GM21423 (cell line): ENCODE data around the gene VWA1.
"Not testable (repeated sequence)": the region's sequence is repeated elsewhere in the genome, so short reads cannot be mapped to it uniquely, and the experiment has no call there.

Experiments used
- ATAC-seq: cut with Tn5 transposase; IDR thresholded peaks from one replicate; pipeline ENCODE4 v1.9.1; 2021; ENCODE audit warnings: mild to moderate bottlenecking, moderate library complexity; ENCODE audit not compliant: unreplicated experiment

The VWA1 gene

DNA sequence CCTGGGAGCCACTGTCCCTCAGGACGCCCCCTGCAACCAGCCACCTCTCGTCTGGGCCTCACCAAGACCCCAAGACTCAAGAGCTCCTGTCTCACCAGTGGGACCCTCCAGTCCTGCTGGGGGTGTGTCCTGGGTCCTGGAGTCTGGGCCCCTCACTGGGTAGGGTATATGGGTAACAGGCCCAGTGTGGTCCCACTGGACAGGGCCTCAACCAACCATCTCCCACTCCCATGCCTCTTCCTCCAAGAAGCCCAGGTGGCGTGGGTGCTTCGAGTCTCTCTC lies 725 bp upstream of the VWA1 start:
- no peak for ATAC-seq

DNA sequence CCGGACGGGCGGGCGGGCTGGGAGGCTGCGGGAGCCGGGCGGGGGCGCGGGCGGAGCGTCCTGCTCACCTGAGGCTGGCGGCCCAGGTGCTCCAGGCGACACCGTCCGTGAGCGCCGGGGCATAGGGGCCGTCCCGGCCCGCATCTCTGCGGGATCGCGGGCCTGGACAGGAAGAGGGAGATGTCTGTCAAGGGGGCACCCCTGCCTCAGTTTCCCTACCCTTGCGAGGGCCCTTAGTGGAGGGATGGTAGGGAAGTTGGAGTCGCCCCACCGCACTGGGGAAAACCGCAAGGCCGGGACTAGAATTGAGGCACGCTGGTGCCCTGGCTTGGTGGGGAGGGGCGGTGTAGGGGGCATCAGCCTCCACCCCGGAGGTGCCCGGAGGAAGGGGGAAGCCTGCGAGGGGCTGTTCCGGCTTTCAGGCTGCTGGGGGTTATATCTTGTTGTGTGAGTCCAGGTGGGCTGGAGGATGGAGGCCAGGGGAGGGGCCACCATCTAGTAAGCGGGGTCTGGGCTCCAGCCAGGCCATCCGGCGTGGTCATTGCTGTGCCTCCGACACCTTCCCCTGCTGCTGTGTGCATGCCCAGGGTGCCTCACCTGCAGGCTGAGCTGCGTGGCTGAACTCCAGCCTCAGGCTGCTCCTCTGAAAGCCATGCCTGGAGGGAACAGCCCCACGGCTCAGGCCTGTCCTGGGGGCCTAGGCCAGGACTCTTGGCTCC lies 580 bp downstream of the VWA1 start:
- no peak for ATAC-seq

DNA sequence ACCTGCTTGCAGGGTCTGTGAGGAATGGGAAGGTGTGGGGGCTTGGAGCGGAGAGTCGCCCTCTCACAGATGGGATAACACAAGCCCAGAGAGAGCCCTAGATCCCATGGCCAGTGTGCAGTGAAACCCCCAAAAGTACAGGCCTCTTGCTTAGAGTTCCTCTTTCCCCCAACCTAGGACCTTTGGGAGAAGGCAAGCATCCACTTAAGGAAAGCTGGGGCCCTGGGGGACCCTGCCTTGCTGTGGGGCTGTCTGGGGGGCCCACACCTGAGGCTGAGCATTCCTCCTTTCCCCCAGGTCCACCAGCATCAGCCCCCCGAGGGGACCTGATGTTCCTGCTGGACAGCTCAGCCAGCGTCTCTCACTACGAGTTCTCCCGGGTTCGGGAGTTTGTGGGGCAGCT lies 1.1 kb downstream of the VWA1 start:
- ATAC-seq, result no peak

DNA sequence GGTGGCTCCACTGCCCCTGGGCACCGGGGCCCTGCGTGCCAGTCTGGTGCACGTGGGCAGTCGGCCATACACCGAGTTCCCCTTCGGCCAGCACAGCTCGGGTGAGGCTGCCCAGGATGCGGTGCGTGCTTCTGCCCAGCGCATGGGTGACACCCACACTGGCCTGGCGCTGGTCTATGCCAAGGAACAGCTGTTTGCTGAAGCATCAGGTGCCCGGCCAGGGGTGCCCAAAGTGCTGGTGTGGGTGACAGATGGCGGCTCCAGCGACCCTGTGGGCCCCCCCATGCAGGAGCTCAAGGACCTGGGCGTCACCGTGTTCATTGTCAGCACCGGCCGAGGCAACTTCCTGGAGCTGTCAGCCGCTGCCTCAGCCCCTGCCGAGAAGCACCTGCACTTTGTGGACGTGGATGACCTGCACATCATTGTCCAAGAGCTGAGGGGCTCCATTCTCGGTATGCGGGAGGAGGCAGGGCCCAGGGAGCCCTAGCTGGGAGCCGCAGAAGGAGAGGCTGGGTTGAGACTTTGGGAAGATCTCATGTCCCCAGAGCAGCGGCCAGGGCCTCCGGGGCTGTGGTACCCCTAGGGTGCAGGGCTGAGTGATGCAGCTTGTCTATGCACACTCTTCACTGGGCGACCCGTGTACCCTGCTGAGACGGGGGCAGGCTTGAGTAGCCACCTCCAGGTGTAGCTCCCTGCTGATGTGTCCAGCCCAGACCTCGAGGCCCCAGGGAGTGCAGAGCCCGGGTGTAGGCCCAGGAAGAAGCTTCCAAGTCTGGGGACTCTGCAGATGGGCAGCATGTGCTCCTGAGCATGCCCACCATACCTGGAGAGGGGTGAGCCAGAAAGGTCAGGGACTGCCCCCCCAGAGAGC lies 1.8 kb downstream of the VWA1 start:
- ATAC-seq, result no peak

DNA sequence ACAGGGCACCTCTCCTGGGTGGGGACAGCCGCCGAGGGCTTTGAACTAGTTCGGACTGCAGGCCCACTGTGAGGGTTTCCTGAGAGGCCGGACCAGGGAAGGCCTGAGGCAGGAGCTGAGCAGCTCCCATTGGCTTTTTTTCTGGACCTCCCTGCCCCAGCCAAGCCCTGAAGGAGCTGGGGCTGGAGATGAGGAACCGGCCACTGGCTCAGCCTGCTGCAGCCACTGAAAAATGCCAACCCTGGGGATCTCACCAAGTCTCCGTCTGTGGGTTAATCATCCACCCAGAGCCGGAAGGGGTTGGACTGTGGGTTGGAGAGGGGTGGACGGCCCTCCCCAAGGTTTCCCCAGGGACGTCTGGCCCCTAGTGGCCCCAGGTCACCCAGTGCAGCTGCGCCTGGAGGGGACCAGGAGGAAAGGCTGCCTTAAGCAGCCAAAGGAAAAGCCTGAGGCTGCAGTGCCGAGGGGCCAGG lies 2.5 kb downstream of the VWA1 start:
- ATAC-seq, result peak; percentile 62

DNA sequence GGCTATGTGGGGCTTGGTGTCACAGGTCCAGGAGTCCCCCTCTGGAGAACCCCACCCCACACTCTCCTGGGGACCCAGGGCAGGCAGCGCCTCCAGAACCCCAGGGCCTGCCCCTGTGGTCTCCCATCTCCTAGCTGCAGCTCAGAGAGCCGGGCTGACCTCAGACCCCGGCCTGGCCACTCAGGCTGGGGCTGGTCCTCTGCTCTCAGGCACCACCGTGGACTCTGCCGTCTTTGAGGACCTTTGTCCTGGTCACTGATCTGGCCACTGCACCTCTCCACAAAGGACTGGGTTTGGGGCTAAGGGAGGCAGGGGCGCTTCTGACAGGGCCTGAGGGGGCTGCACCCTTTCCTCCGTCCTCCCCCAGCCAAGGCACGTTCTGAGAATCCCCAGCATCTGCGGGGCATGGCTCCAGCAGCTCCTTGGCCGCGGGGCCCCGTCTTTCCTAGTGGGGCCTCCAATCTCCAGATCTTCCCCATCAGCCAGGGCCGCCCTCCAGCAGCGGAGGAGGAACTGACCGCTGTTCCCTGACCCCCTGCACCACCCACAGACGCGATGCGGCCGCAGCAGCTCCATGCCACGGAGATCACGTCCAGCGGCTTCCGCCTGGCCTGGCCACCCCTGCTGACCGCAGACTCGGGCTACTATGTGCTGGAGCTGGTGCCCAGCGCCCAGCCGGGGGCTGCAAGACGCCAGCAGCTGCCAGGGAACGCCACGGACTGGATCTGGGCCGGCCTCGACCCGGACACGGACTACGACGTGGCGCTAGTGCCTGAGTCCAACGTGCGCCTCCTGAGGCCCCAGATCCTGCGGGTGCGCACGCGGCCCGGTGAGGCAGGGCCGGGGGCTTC lies 3.3 kb downstream of the VWA1 start:
- no peak for ATAC-seq

DNA sequence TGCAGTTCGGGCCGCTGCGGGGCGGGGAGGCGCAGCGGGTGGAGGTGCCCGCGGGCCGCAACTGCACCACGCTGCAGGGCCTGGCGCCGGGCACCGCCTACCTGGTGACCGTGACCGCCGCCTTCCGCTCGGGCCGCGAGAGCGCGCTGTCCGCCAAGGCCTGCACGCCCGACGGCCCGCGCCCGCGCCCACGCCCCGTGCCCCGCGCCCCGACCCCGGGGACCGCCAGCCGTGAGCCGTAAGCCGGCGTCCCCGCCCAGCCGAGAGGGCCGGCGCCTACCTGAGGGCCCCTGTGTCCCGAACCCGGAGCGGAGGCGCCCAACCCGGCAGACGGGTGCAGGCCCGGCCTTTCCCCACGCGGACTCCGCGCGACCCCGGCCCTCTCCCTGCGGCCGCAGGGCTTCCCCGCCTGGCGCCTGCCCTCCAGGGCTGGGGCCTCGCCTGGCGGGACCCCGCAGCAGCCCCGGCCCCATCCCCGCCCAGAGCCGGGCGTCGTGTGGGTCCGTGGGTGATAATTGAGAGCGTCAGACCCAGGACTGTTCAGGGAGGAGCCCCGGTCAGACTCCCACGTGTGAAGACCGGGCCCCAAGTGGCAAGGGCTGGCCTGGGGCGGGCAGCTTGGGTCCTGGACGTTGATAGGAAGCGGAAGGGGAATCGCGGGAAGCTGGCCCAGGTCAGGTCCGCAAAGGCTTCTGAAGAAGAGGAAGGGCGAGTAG lies 4.2 kb downstream of the VWA1 start:
- no peak for ATAC-seq

DNA sequence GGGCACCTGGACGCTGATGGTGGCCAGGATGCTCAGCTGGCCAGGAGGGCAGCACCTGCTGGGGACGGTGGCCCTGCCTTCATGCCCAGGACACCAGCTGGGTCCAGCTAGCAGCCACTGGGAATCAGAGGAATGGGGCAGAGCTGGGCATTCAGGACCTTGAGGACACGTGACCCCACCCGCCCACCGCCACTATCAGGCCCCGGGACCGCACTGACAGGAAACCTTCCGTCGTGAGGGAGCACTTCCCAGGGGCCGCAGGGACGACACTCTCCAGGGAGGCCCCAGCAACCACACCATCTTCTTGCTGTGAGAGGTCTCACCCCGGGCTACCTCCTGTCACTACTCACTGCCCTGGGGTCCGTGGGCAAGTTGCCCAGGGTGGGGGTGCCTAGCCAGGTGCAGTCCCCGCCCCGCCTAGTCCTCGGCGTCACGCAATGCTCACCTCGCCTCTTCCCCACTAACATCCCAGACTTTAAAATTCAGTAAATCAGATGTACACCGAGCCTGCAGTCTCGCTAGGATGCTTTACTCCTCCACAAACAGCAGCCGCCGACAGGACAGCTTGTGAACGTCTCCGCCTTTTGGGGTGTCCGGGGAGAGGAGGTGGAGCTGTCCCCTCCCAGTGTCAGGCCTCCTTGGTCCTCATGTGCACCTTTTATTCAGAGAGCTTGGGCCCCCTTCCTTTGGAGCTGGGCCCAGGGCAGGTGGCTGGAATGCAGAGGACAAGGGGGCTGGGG lies 4.9 kb downstream of the VWA1 start:
- no peak for ATAC-seq

DNA sequence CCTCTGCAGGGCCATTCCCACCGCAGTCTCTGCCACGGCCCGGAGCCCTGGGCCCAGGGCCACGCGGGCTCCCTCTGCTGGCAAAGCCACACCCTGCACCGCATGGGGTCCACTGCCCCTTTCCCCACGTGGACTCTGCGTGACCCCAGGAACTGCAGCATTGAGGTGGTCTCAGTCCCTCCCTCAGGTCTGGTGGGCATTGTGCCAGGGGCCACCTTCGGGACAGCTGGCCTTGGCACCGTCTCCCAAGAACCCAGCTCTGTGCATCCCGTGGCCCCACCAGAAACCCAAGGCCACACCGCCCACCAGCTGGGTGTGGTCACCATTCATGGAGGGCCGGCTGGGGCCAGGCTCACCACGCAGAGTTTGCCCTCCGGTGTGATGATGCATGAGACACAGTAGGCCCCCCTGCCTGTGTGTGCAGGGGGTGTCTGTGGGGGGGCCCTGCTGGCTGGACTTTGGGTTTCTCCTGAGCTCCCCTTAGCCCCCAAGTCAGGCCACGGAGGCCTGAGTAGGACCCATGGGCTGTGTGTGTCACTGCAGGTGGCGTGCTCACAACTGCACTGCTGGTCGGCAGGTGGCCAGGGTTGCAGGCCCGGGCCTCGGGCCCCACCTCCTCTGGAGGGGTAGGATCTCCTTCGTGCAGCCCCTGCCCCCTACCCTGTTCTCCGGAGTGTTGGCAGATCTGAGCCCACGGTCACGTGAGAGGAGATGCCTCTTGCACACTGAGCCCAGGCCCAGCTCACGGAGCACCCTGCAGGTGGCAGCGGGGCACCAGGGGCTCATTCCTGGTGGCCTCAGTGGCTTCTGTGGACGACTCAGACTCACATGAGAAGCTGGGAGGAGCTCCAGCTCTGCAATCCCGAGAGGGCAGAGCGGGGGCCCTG lies 5.8 kb downstream of the VWA1 start:
- no peak for ATAC-seq

DNA sequence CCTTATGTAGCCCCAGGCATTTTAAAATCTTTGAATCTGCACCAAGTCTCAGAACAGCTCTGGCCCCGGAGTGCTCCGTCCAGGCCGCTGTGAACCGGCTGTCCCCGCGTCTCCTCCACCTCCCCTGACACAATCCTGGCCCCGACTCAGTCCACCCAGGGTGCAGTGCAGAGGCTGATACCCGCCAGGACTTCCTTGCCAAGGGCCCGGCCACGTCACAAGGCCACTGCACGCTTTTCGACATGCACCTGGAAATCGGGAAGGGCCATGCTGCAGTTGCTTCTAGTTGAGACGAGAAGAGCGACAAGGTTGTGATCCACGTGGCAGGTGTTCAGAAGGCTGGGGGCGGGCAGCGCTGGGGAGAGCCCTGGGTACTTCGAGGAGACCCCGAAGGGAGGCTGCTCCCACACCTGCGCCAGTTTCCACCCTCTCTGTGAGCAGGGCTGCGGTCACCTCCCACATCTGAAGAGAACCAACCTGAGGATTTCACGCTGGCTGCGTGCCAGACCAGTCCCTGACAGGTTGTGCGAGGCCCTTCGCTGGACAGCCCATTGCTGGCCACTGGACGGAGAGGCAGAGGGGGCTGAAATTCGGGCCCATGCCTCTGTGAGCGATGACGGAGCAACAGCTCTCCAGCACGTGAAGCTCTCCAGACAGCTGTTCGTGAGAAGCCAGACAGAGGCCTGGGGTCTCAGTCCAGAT lies 6.7 kb downstream of the VWA1 start:
- no peak for ATAC-seq

DNA sequence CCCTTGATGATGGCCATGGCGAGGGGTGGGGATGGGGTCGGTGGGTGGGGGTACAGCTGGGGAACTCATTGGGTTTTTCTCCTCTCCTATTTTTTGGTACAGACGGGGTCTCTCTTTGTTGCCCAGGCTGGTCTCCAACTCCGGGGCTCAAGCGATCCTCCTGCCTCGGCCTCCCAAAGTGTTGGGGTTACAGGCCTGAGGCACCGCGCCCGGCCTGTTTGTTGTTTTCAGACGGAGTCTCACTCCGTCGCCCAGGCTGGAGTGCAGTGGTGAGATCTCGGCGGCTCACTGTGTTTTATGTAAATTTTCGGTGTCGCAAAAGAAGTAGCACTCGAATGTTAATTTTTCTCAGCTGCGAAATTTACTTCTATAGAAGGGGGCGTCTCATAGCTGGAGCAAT lies 11.1 kb downstream of the VWA1 start:
- ATAC-seq, result not testable (repeated sequence)

DNA sequence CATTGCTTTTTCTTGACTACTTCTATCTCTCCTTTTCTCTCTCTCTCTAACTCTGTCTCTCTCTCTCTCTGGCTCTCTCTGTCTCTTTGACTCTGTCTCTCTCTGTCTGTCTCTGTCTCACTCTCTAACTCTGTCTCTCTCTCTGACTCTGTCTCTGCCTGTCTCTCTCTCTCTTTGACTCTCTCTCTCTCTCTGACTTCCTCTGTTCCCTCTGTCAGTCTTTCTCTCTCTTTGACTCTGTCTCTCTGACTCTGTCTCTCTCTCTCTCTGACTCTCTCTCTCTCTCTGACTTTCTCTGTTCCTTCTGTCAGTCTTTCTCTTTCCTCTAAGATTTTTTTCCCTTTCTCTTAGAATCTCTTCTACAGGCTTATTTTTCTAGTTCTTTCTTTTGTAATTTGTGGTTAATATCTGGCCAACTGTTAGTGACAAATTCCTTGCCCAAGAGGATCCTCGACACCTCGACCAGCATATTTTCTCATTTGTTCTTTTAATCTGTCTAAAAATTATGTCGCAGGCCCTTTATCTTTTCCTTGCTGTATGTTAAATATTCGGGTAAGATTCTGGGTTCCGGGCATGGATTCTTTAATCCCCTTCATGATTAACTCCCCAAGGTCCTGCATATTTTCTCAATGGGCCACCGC lies 13.7 kb downstream of the VWA1 start, which contains the start of gene ATAD3C:
Gene ATAD3C, plus strand, starts transcription at position 591 of the 641 bp plus-strand sequence. CDS start 995 bp downstream, outside the sequence.
- ATAC-seq, result no peak

DNA sequence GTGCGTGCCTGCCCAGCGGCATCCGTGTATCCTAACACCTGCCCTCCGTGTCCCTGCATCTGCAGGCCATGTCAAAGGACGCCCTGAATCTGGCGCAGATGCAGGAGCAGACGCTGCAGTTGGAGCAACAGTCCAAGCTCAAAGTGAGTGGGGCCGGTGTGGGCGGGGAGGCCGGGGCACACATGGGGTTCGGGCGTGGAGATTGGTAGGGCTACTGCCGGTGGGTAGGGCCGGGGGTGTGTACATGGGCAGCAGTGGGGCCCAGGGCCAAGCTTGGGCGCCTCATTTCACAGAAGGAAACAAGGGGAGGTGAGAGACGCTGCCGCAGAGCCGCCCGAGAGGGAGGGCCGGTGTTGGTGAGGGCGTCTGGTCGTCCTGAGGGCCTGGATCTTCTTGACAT lies 15.1 kb downstream of the VWA1 start:
- ATAC-seq, result not testable (repeated sequence)

DNA sequence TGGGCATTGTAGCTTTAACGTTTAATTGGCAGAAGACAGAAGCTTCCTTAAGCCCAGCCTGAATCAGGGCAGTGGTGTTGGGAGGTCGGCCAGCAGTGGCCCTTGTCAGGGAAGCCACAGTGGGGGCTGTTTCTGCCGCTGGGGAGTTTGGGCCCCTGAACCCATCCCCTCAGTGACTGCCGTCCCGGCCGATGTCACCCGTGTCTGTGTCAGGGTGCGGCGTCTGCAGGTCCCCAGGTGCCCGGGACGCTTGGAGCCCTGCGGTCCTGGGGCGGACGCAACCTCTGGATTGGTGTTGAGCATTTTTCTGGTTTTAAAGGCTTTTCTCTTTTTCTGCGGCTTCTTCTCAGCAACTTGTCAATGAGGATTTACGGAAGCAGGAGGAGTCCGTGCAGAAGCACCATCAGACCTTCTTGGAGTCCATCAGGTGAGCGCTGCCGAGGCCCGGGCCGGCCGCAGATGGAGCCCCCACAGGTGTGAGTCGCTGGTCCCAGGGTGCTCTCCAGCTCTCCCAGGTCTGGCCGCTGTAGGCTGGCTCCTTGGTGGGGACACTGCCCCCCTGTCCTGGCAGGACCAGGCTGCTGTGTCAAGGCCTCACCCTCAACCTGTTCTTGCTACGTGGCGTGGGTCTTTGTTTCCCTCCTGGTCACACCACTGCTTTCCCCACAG lies 16.3 kb downstream of the VWA1 start:
- ATAC-seq, result no peak

DNA sequence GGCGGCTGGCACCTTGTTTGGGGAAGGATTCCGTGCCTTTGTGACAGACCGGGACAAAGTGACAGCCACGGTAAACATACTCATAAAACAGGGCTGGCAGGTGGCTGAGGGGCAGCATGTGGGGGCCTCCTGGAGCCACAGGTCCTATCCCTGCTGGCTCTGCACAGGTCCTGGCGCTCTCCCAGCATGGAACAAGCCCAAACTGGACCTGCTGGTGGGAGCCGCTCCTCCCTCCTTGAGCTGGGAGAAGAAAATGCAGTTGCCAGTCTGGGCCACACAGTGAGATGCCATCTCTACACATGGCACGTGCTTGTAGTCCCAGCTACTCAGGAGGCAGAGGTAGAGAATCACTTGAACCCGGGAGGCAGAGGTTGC lies 16.9 kb downstream of the VWA1 start:
- ATAC-seq, result not testable (repeated sequence)

DNA sequence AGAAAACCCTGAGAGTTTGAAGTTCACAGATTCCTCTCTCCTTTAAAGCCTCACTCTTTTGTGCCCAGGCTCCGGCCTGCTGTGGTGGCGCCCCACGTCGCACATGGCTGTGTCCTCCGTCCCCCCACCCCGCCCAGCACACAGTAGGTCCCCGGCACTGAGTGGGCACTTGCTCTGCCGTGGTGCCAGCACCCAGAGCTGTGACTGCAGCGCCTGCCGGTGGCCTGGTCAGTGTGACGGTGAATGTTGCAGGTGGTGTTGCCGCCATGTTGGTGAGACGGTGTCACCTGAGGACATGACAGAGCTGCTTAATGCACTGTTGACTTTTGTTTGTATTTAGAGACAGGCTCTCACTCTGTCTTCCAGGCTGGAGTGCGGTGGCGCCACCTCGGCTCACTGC lies 17.4 kb downstream of the VWA1 start:
- ATAC-seq, result no peak

DNA sequence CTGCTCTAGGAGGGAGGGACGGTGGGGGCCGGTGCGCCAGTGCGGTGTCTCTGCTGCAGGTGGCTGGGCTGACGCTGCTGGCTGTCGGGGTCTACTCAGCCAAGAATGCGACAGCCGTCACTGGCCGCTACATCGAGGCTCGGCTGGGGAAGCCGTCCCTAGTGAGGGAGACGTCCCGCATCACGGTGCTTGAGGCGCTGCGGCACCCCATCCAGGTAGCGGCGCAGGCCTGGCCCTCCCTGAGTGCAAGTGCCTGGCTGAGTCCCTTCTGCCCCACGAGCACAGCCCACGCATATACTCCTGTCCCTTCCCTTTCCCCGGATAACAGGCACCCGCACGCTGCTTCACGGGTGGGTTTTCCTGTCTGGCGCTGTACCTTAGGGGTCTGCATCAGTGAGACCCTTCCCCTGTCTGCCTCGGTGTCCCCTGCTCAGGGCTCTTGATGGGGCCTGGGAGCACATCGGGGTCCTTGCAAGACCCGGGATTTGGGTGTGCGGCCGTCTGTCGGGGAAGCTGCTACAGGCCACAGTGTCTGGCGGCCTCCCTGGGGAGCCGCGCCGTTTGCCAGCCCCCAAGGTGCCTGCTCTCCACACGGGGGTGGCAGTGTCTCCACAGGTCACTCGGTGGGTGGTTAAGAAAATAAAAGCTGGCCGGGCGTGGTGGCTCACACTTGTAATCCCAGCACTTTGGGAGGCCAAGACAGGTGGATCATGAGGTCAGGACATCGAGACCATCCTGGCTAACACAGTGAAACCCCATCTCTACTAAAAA lies 19.0 kb downstream of the VWA1 start:
- ATAC-seq, result not testable (repeated sequence)
